Measurements from ENCODE around the gene N4BP2L2.

DNA sequence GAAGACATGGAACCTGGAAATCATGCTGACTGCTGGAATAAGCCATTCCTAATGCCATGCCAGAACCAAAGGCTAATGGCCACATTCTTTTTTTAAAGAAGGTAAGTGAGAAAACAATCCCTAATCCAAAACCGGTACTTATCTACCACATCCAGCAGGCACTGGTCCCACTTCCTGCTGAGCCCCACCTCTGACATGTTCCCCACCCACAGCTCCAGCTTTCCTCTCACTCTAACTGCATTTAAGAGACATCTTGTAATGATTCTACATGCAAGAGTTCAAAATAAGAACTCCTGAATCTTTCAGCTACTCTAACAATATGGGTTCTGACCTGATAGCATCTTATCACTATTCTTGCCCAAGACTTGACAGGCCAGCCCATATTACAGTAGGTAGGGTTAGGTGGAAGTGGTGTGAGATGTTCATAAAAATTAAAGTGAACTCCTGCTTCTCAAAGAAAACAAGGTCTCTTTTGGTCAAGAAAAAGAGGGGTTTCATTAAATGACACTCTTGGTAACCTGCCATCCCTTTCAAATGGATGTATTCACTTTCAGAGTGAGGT lies 41.9 kb downstream of the N4BP2L2 start:
- TF ChIP-seq EGR1 (IDR thresholded peaks at IDR 0.05; ENCODE audit: low read depth in 2 of 2) (no peak), JUND (IDR thresholded peaks at IDR 0.05) (no peak), RAD21 (IDR thresholded peaks at IDR 0.05) (no peak)
- TF ChIP-seq, protein P1, sequence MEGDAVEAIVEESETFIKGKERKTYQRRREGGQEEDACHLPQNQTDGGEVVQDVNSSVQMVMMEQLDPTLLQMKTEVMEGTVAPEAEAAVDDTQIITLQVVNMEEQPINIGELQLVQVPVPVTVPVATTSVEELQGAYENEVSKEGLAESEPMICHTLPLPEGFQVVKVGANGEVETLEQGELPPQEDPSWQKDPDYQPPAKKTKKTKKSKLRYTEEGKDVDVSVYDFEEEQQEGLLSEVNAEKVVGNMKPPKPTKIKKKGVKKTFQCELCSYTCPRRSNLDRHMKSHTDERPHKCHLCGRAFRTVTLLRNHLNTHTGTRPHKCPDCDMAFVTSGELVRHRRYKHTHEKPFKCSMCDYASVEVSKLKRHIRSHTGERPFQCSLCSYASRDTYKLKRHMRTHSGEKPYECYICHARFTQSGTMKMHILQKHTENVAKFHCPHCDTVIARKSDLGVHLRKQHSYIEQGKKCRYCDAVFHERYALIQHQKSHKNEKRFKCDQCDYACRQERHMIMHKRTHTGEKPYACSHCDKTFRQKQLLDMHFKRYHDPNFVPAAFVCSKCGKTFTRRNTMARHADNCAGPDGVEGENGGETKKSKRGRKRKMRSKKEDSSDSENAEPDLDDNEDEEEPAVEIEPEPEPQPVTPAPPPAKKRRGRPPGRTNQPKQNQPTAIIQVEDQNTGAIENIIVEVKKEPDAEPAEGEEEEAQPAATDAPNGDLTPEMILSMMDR (IDR thresholded peaks at IDR 0.05; ENCODE audit: low read depth, low read length, missing input control) = no peak
- TF ChIP-seq, protein P2, sequence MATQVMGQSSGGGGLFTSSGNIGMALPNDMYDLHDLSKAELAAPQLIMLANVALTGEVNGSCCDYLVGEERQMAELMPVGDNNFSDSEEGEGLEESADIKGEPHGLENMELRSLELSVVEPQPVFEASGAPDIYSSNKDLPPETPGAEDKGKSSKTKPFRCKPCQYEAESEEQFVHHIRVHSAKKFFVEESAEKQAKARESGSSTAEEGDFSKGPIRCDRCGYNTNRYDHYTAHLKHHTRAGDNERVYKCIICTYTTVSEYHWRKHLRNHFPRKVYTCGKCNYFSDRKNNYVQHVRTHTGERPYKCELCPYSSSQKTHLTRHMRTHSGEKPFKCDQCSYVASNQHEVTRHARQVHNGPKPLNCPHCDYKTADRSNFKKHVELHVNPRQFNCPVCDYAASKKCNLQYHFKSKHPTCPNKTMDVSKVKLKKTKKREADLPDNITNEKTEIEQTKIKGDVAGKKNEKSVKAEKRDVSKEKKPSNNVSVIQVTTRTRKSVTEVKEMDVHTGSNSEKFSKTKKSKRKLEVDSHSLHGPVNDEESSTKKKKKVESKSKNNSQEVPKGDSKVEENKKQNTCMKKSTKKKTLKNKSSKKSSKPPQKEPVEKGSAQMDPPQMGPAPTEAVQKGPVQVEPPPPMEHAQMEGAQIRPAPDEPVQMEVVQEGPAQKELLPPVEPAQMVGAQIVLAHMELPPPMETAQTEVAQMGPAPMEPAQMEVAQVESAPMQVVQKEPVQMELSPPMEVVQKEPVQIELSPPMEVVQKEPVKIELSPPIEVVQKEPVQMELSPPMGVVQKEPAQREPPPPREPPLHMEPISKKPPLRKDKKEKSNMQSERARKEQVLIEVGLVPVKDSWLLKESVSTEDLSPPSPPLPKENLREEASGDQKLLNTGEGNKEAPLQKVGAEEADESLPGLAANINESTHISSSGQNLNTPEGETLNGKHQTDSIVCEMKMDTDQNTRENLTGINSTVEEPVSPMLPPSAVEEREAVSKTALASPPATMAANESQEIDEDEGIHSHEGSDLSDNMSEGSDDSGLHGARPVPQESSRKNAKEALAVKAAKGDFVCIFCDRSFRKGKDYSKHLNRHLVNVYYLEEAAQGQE (IDR thresholded peaks at IDR 0.05) = no peak

Data from liver (tissue), 3 donors.